Activated T-helper 1 cell treated with anti-CD3 and anti-CD28 coated beads, Interleukin-12 subunit alpha, Interleukin-12 subunit beta, Interleukin-2, Interleukin-4 antibody, amounts not matched to agents 30 ng/mL and 10 ng/mL and 1 ng/mL, durations not matched to agents 14 hours and 24 hours and 36 hours (primary cell): ENCODE measurements around the gene SARDH. TPM values are rescaled to one million over a fixed set of nuclear protein-coding genes. Genes with fewer than 3 reads are reported as not detected.

ENCODE experiments used
- DNase-seq: peaks from one replicate; pipeline ENCODE4 v3.0.0; 2021; ENCODE audit warnings: low spot score
- H3K27ac Mint-ChIP-seq: one replicate; pipeline ENCODE4 v1.8.0; 2021; ENCODE audit warnings: mild to moderate bottlenecking, mixed read lengths
- H3K27me3 Mint-ChIP-seq: one replicate; pipeline ENCODE4 v1.8.0; 2022; ENCODE audit warnings: mild to moderate bottlenecking, moderate library complexity, mixed read lengths; ENCODE audit not compliant: insufficient read depth
- H3K36me3 Mint-ChIP-seq: one replicate; pipeline ENCODE4 v1.8.0; 2021; ENCODE audit warnings: low read depth, mixed read lengths
- H3K4me1 Mint-ChIP-seq: one replicate; pipeline ENCODE4 v1.8.0; 2021; ENCODE audit warnings: low read depth, mixed read lengths
- H3K4me3 Mint-ChIP-seq: one replicate; pipeline ENCODE4 v1.8.0; 2021; ENCODE audit warnings: mild to moderate bottlenecking, moderate library complexity, mixed read lengths
- H3K9me3 Mint-ChIP-seq: one replicate; pipeline ENCODE4 v1.8.0; 2021; ENCODE audit warnings: mixed read lengths
- intact Hi-C: fragments of 100-400 bp; cut with micrococcal nuclease; formaldehyde crosslinking; loops from one replicate; pipeline ENCODE4 v1.15.1; 2024
- total RNA-seq: library from RNA; stranded (reverse); gene quantifications from 2 replicates; pipeline ENCODE4 v1.2.3, GENCODE V29; 2022

SARDH gene
- total RNA-seq, 1 donor from 2014 or later, result 0.60 TPM

DNA sequence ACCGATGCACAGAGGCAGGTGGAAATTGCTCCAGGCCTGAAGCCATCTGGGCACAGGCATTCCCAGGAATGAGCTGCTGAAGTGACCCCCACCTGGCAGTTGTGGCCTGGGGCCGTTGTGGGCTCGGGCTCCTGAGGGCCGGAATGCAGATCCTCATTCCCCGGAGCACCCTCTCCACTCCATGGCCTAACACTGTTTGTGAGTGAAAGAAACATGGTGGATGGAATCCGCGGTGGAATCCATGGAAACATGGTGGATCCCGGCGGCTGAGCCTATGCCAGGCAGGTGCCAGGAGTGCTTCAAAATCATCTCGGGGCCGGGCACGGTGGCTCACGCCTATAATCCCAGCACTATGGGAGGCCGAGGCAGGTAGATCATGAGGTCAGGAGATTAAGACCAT is 3.6 kb upstream of the SARDH start:
- H3K27ac Mint-ChIP-seq, result no peak overlapping the region
- no peak for DNase-seq
- H3K4me1 Mint-ChIP-seq, result no peaks in the 10 kb centered on the region
- no peaks in the 10 kb centered on the region for H3K36me3 Mint-ChIP-seq
- no peaks in the 10 kb centered on the region for H3K9me3 Mint-ChIP-seq
- H3K4me3 Mint-ChIP-seq, result no peak overlapping the region
- H3K27me3 Mint-ChIP-seq, result peaks cover 11% of the 10 kb centered on the region
- intact Hi-C loops, result loop anchor here (5.0 kb wide), 1 partner anchor 154 kb away; no protein-coding TSS in a partner anchor

DNA sequence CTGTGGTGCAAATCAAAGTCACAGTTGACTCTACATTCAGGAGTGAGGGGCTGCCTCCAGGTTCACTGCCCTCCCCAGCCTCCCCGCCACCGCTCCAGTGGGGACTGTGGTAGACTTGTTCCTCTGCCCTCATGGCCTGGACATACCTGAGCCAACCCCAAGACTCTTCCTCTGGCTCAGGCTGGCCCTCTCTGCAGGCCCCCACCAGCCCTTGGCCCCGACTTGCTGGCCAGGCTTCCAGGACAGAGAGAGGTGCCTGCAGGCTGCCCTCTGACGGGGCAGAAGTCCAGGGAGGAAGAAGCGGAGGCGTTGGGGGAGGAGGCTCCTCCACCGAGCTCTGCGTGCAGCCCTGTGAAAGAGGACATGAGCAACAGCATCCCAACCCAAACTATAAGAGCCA is 2.8 kb upstream of the SARDH start:
- DNase-seq, result no peak
- Mint-ChIP-seq H3K4me1 (no peaks in the 10 kb centered on the region), H3K36me3 (no peaks in the 10 kb centered on the region), H3K9me3 (no peaks in the 10 kb centered on the region), H3K27me3 (peaks cover 6% of the 10 kb centered on the region), H3K4me3 (no peak overlapping the region), H3K27ac (no peak overlapping the region)
- intact Hi-C loops, result loop anchor here (5.0 kb wide), 1 partner anchor 154 kb away; no protein-coding TSS in a partner anchor

DNA sequence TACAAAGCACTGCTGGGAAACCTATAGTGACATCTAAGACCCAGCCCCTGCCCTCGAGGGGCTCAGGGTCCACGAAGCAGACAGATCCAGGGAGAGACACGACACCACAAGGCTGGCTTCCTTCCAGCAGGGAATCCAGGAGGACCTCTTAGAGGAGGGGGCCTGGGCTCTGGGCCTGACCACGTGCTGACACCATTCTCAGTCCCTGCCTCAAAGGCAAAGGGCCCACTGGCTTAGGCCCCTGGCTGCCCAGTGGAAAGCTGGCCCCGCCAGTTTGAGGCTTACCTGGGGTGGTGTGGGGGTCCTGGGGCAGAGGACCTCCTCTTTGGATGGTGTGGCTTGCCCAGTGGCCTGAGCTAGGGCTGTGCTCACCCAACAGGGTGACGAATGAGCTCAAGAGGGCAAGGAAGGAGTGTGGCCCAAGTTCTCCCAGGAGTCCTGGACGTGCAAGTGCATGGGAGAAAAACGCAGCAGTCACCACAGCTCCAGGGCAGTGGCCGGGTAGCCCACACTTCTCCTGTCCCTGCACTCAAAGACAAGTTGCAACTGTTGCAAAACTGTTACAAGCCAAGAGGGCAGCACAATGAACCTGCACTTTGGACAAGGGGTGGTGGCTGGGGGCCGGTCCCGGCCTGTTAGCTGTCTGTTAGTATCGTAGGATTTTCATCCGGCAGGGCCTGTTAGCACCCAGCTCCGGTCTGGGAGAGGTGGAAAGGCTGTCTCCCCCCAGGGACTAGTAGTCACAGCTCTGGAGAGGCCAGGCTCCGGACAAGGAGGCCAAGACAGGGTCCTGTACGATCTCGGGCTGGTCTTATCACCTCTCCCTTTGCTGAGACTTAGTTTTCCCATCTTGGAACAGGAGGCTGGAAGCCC is 1.5 kb upstream of the SARDH start:
- Mint-ChIP-seq H3K4me3 (no peak overlapping the region), H3K9me3 (no peaks in the 10 kb centered on the region), H3K27me3 (peaks cover 2% of the 10 kb centered on the region), H3K27ac (no peak overlapping the region), H3K4me1 (no peaks in the 10 kb centered on the region), H3K36me3 (no peaks in the 10 kb centered on the region)
- intact Hi-C loops, result loop anchor here (5.0 kb wide), 1 partner anchor 152 kb away; no protein-coding TSS in a partner anchor
- no peak for DNase-seq

DNA sequence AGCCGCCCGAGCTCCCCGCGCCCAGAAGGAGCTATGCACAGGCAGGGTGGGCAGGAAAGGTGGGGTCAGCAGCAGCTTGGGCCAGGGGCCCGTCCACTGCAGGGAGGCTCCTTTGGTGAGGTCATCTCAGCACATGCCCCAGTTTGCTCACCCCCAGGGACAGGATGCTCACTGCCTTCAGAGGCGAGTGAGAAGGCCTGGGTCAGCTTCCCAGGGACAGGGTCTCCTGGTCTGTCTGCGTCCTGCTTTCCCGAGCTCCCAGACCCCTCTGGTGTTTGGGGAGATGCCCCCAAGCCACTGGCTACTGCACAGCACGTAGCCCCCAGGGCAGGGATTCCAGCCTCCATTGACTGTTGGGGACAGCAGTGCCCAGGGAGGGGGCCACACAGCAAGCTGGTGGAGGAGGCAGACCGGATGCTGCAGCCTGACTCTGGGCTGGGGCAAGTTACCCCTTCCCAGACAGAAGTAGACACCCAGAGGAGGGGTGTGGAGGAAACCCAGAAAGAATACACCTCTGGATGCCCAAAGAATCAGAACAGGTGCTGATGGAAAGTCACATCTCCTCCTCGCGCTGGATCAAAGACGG is 581 bp upstream of the SARDH start:
- Mint-ChIP-seq H3K36me3 (no peaks in the 10 kb centered on the region), H3K4me3 (no peak overlapping the region), H3K9me3 (no peaks in the 10 kb centered on the region), H3K27ac (no peak overlapping the region), H3K4me1 (no peaks in the 10 kb centered on the region), H3K27me3 (no peaks in the 10 kb centered on the region)
- intact Hi-C loops, result no loop called here
- DNase-seq, result no peak

DNA sequence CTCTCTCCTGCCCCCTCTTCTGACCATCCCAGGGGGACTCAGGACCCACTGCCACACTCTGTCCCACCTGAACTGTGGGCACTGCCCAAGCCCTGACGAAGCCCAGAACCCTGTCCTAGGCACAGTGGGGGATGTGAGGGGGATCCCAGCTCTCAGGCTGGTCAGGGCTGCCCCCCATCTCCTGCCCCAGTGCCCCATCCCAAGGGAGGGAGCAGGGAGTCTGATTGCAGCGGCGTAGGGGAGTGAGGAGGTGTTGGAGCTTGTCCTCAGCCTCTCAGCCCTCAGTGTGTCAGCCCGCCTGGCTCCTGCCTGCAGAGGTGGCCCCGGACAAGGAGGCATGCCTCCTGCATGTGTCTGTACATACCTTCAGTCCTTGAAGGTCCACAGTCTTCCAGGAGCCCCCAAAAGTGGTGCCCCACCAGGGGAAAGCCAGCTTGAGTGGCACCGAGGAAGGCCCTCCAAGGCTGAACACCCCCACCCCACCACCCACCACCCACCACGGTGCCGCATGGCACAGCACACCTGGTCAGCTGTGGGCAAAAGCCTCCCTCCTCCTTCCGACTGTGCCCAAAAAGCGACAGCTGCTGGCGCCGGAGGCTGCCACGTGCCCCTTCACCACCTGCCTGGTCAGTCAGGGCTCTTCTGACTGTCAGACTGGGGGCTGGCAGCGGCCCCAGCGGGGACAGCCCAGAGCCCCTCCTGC is 930 bp downstream of the SARDH start:
- Mint-ChIP-seq H3K27ac (no peak overlapping the region), H3K4me3 (no peak overlapping the region), H3K9me3 (no peaks in the 10 kb centered on the region), H3K4me1 (no peaks in the 10 kb centered on the region), H3K36me3 (no peaks in the 10 kb centered on the region), H3K27me3 (no peaks in the 10 kb centered on the region)
- no peak for DNase-seq
- intact Hi-C loops, result no loop called here

DNA sequence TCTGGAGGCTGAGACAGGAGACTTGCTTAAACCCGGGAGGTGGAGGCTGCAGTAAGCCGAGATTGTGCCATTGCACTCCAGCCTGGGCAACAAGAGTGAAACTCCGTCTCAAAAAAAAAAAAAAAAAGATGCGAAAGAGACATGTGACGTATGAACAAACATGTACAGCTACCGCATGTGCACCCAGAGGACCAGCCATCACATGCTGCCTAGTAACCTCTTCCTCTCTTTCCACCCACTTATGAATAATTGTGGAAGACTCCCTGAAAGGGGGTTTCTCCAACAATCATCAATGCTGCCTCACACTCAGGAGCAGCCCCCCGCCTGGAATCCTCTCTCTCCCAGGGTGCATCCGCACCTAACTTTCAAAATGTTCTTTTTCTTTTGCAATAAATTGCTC is 2.2 kb downstream of the SARDH start:
- DNase-seq, result no peak
- Mint-ChIP-seq H3K4me3 (no peak overlapping the region), H3K9me3 (no peaks in the 10 kb centered on the region), H3K27me3 (no peaks in the 10 kb centered on the region), H3K36me3 (no peaks in the 10 kb centered on the region), H3K27ac (no peak overlapping the region), H3K4me1 (no peaks in the 10 kb centered on the region)
- intact Hi-C loops, result no loop called here

DNA sequence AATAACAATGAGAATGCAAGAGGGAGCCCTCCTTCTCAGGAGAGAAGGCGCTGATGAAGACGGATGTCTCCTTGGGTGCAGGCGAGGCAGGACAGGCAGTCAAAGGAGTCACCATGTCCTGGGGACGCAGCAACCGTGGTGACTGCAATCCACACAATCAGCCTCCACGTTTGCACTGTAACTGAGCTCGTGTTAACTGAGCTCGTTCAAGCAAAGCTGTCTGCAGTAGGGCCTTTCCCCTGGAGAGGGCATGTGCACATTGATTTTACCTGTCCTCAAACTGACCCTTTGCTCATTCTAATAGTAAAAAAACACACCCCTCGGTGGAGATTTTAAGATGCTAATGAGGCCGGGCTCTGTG is 2.8 kb downstream of the SARDH start:
- H3K9me3 Mint-ChIP-seq, result no peaks in the 10 kb centered on the region
- no peaks in the 10 kb centered on the region for H3K36me3 Mint-ChIP-seq
- no peaks in the 10 kb centered on the region for H3K27me3 Mint-ChIP-seq
- H3K27ac Mint-ChIP-seq, result no peak overlapping the region
- H3K4me1 Mint-ChIP-seq, result no peaks in the 10 kb centered on the region
- H3K4me3 Mint-ChIP-seq, result no peak overlapping the region
- intact Hi-C loops, result no loop called here
- DNase-seq, result no peak

DNA sequence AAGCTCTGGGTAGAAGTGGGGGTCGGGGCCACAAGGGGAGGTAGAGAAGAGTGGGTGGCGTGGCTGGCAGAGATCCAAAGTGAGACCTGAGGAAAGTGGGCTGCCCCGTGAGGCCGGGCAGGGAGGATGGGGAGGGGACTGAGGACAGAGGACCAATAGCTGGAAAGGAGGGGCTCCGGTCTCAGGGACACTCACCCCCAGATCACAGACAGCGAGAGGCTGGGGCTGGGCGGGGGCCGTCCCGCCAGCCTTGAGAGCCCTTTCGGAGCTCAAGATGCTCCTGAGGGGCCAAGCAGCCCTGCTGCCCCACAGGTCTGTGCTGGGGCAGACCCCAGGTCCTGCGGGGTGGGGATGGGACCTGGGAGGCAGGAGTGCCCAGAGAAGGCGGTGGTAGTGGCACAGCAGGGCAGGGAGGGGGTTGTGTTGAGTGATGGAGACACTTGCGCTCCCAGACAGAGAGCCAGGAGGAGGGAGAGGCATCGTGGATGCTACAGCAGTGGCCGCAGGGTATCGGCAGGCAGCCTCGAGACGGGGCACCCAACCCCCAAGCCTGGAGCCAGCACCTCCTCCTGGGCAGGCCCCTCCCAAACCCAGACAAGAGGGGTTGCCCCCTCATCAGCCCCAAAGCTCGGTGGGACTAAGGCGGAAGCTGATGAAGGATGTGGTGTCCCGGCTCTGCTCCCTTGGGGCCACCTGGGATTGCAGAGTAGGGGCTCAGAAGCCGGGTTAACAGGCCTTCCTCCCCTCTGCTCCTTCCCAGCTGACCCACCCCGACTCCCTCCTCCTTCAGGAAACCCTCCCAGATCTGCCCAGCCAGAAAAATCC is 3.4 kb downstream of the SARDH start:
- no peaks in the 10 kb centered on the region for H3K9me3 Mint-ChIP-seq
- no peak overlapping the region for H3K27ac Mint-ChIP-seq
- no peak overlapping the region for H3K4me3 Mint-ChIP-seq
- intact Hi-C loops, result no loop called here
- H3K36me3 Mint-ChIP-seq, result no peaks in the 10 kb centered on the region
- no peak for DNase-seq
- no peaks in the 10 kb centered on the region for H3K27me3 Mint-ChIP-seq
- H3K4me1 Mint-ChIP-seq, result no peaks in the 10 kb centered on the region

DNA sequence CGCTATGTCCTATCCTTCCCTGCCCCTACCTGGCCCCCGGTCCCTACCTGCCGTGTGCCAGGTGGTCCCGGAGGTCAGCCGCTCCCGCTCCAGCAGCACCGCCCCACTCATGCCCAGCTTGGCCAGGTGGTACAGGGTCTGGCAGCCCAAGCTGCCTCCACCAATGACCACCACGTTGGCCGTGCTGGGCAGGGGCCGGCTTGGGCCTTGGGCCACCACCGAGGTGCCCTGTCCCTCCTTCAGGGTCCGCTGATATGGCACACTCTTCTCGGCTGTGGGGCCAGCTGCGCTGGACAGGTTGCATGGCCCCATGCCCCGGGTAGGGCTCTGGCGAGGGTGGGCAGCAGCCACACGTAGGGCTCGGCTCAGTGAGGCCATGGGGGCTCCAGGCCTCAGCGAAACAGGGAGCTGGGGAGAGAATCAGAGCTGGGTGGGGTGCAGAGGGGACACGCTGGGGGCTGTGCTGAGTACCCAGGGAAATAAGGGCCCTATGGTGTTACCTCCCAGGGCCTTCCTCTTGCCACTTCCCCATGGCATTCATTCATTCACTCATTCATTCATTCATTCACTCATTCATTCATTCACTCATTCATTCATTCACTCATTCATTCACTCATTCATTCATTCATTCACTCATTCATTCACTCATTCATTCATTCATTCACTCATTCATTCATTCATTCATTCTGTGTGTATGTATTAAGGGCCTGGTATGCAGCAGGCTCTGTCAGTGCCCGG is 4.2 kb downstream of the SARDH start:
- no peaks in the 10 kb centered on the region for H3K9me3 Mint-ChIP-seq
- H3K27ac Mint-ChIP-seq, result no peak overlapping the region
- intact Hi-C loops, result no loop called here

DNA sequence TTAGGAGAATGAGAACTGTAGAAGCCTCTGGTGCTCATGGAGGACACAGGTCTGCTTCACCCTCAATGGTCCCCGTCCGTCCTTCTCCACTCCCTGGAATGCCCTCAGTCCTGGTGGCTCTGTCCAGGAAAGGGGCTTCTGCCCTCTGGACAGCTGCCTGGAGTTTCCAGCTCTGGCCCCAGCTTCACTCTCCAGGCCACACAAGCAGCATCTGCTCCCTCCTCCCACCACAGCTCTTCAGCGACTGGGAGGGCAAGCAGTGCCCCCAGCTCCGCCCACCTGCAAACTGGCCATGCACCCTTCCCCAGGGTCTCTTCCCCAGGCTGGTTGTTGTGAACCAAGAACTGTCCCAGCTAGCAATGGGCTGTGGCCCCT is 4.7 kb downstream of the SARDH start:
- Mint-ChIP-seq H3K9me3 (no peaks in the 10 kb centered on the region), H3K36me3 (no peaks in the 10 kb centered on the region), H3K27ac (no peak overlapping the region), H3K4me1 (no peaks in the 10 kb centered on the region), H3K4me3 (no peak overlapping the region), H3K27me3 (no peaks in the 10 kb centered on the region)
- no peak for DNase-seq
- intact Hi-C loops, result no loop called here

More for the DNA sequence above, 4.2 kb downstream of the SARDH start:
- Mint-ChIP-seq H3K4me3 (no peak overlapping the region), H3K4me1 (no peaks in the 10 kb centered on the region), H3K36me3 (no peaks in the 10 kb centered on the region), H3K27me3 (no peaks in the 10 kb centered on the region)
- DNase-seq, result no peak

DNA sequence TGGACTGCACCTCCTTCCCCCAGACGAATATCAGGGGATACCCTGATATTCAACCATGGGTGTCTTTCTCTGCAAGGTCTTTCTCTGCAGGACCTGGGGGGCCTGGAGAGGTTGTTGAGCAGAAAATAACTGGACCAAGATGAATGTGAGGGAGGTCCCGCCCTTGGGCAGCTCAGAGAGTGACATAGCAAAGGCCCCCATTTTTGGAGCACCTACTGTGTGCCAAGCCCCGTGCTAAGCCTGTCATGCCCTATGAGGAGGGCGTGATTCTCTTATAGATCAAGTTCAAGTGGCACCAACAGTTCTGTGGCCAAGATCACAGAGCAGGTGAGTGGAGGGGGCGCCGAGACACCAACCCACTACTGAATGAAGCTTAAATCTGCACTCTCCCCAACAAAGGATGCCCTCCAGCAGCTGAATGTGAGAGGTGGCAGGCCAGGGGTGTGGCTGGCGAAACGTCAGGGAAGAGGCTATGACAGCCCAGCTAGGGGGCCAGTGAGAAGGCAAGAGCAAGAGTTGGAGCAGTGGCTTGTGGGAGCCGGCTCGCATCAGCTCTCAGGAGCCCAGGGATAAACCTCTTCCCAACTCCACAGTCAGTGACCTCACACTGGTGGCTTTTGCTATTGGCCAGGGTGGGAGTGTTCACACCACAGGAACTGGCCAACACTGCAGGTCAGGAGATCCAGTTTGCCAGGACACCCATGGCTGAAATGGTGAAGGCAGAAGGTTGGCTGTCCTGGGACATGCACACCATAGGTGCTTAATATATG is 5.3 kb downstream of the SARDH start:
- no peak for DNase-seq
- no peaks in the 10 kb centered on the region for H3K36me3 Mint-ChIP-seq
- H3K4me1 Mint-ChIP-seq, result no peaks in the 10 kb centered on the region
- intact Hi-C loops, result no loop called here
- no peak overlapping the region for H3K27ac Mint-ChIP-seq
- no peaks in the 10 kb centered on the region for H3K27me3 Mint-ChIP-seq
- H3K4me3 Mint-ChIP-seq, result no peak overlapping the region
- no peaks in the 10 kb centered on the region for H3K9me3 Mint-ChIP-seq
